NCI-H748 (cell line): ENCODE data around the gene CARD11.

ENCODE experiments used
- DNase-seq: peaks from one replicate; lab custom pipeline; 2025; ENCODE audit not compliant: unreplicated experiment; lab: John Stamatoyannopoulos, UW

CARD11 gene

DNA sequence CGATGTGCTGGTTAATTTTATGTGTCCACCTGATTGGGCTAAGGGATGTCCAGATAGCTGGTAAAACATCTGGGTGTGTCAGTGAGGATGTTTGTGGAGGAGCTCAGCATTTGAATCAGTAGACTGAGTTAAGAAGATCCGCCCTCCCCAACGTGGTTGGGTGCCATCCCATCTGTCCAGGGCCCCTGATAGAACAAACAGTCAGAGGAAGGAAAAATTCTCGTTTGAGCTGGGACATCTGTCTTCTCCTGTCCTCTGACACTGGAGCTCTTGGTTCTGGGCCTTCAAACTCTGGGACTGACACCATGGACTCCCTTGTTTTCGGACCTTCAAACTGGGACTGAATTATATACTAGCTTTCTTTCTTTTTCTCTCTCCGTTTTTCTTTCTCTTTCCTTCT, 59.6 kb downstream of the CARD11 start:
- no peak for DNase-seq

DNA sequence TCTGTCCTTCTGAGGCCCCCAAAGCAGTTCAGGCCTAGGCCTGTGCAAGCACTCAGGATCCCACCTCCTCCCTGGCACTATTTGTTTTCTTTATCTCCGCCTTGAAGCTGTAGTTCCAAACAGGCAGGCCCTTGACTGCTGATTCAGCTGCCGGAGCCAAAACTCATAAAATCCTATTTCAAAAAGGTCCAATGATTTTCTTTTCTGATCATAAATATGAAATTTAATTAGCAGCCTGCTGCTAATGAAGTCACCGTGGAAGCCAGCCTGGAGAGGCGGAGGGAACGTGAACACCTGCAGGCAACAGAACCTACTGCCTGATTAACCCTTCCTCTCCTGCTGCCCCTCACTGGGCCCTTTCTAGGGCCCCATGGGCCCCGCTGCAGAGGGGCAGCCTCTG, 60.1 kb downstream of the CARD11 start:
- no peak for DNase-seq

DNA sequence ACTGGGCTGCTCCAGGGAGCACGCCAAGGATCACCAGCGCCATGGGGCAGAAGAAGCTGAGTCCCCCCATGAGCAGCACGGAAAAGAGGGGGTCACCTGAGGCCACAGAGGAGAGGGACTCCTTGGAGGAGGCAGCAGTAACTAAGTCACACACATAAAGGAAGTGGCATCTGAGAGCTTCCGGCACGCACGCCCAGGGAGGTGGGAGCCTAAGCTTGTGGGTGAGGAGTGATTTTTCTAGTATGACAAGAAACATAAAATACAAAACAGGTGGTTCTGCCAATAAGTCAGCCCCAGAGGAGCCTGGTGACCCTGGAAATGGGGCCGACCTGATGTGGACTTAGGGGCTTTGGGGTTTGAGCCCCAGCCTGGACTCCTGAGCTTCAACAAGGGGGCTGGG, 60.8 kb downstream of the CARD11 start:
- no peak for DNase-seq

GRCh38 chr7:2982401-2982800, 61.3 kb downstream of the CARD11 start:
- no peak for DNase-seq

- DNase-seq = no peak
Measured at GRCh38 chr7:2981103-2981480, 62.6 kb downstream of the CARD11 start.

- no peak for DNase-seq
Measured at GRCh38 chr7:2980401-2981102, 63.1 kb downstream of the CARD11 start.

- no peak for DNase-seq
Measured at GRCh38 chr7:2979951-2980350, 63.7 kb downstream of the CARD11 start.

- no peak for DNase-seq
Measured at GRCh38 chr7:2979201-2979631, 64.5 kb downstream of the CARD11 start.

- no peak for DNase-seq
Measured at GRCh38 chr7:2978408-2978807, 65.3 kb downstream of the CARD11 start.

DNA sequence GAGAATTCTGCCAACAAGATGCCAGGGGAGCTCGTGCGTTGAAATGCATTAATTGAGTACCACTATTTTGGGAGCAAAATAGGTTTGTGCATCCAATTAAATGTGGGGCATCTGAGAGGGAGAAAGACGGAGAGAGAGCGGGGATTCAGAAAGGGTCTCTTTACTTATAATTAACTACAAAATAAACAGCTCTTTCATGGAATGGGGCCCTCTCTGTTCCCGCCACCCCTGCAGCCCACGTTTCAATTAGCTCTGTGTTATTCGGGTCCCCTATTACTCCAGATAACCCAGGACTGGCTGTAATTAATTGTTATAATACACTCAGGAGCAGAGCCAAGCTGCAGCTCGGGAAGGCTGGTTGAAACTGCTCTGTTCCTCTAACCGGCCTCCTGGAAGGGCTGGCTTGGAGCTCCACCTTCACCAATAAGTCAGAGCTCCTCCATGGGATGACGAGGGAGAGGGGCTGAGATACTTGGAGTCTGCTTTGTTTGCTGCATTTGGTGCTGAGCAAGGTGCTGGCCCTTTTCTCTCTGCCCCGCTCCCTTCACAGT, 67.8 kb downstream of the CARD11 start:
- DNase-seq = no peak

- no peak for DNase-seq
Measured at GRCh38 chr7:2974093-2974819, 69.4 kb downstream of the CARD11 start.

- no peak for DNase-seq
Measured at GRCh38 chr7:2972835-2973161, 70.9 kb downstream of the CARD11 start.

DNA sequence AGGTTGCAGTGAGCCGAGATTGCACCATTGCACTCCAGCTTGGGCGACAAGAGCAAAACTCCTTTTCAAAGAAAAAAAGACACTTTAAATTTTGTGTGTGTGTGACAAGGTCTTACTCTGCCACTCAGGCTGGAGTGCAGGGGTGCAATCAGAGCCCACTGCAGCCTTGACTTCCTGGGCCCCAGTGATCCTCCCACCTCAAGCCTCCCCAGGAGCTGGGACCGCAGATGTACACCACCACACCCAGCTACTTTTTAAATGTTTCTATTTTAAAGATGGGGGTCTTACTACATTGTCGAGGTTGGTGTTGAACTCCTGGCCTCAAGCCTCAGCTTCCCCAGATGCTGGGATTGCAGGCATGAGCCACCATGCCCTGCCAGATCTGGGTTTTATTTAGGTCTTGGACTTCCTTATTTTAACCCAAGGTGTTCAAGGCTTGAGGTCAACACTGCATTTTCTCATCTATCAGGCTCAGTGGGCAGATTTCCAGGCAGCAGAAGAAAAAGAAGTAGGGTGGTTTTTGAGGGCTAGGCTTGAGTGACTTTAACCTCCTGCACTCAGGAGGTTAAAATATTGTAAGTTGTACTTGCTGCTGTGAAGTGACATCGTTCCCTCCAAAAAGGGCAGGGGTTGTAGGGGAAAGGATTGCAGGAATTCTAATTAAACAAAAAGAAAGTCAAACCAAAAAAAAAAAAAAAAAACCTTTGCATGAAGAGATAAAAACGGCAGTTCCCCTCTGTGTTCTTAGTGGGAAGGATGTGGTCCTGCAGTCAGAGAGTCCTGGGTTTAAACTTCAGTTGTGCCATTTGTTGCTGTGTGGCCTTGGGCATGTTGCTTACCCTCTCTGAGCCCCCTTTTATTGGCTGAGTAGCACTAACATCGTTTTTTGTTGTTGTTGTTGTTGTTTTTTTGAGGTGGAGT, 71.5 kb downstream of the CARD11 start:
- no peak for DNase-seq

DNA sequence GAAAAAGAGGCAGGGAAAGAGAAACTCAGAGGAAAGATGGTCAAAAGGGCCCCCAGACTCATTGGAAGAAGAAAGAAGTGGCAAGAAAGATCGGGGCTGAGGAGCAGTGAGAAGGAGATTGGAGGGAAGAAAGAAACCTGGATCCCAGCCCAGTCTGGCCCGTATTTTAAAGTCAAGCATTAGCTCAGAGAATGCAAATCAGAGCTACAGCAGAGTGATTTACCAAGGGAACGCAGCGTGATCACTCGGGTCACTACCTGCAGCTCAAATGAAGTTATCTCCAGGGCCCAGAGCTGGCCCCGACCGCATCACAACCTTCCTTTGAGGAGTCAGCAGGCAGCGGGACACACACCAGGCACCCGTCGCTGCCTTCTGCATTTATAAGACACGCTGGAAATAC, 72.8 kb downstream of the CARD11 start:
- no peak for DNase-seq

DNA sequence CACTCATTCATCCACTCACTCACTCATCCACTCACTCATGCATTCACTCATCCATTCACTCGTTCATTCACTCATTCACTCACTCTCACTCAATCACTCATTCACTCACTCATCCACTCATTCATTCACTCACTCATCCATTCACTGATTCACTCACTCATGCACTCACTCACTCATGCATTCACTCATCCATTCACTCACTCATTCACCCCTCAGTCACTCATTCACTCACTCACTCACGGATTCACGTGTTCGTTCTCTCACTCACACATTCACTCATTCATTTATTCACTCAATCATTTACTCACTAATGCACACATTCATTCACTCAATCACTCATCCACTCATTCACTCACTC, 73.4 kb downstream of the CARD11 start:
- DNase-seq = no peak

DNA sequence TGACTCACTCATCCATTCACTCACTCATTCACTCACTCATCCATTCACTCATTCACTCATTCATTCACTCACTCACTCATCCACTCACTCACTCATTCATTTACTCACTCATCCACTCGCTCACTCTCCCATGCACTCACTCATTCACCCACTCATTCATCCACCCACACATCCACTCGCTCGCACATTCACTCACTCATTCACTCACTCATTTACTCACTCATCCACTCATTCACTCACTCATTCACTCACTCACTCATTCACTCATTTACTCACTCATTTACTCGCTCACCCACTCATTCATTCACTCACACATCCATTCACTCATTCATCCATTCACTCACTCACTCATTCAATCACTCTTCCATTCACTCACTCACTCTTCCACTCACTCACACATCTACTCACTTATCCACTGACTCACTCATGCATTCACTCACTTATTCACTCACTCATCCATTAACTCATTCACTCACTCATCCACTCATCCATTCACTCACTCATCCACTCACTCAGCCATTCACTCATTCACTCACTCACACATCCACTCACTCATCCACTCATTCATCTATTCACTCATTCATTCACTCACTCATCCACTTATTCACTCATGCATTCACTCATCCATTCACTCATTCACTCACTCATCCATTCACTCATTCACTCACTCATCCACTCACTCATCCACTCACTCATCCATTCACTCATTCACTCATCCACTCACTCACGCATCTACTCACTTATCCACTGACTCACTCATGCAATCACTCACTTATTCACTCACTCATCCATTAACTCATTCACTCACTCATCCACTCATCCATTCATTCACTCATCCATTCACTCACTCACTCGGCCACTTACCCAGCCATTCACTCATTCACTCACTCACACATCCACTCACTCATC, 74.0 kb downstream of the CARD11 start:
- DNase-seq = no peak

DNA sequence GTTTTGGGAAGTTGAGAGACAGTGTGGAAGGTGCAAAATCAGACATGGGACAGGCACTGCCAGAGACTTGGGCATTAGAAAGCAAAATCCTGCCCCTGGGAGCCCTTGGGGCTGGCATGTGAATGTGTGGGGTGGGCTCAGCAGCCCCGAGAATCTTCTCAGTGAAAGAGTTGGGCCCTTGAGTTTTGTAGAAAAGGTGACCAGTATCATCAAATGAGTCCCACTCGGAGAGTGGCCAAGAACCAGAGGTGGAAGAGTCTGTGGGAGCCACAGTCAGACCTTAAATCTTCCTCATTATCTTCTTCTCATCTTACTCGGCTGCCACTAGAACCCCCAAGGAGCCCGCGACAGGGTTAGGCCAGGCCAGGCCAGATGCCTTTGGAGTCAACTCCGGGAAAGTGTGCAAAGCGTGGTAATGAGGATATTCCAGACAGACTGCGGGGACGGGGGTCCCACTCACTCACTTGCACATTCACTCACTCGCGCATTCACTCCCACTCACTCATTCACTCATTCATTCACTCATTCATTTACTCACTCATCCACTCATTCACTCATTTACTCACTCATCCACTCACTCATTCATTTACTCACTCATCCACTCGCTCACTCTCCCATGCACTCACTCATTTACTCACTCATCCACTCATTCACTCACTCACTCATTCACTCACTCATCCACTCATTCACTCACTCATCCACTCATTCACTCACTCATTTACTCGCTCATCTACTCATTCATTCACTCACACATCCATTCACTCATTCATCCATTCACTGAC, 74.9 kb downstream of the CARD11 start:
- DNase-seq = no peak

DNA sequence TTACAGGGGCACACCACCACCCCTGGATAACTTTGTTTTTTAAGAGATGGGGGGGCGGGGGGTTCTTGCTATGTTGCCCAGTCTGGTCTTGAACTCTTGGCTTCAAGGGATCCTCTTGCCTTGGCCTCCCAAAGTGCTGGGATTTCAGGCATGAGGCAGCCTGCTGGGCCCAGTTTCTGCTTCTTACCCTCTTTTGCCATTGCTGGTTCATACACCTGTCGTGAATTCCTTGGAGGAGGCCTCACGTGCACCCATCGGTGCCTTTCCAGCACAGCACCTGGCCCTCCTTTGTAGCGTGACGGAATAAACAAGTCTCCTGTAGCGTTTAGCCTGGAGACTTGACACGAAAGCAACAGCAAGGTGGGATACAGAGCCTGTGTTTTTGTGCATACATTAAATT, 75.5 kb downstream of the CARD11 start:
- DNase-seq = peak; percentile 22

GRCh38 chr7:2967705-2968104, 76.0 kb downstream of the CARD11 start:
- no peak for DNase-seq

- DNase-seq = no peak
Measured at GRCh38 chr7:2967253-2967652, 76.4 kb downstream of the CARD11 start.
